WERI-Rb-1 (cell line): ENCODE data around the gene DFFA.

Source experiments
- DNase-seq: peaks from one replicate; pipeline ENCODE4 v3.0.0-alpha.2; 2020
- H3K27ac ChIP-seq: fragments of 250-450 bp; sonication (Bioruptor Pico); 2 replicates; pipeline ENCODE4 v1.5.1; 2020; ENCODE audit warnings: mild to moderate bottlenecking, moderate library complexity
- H3K27me3 ChIP-seq: fragments of 250-450 bp; sonication (Bioruptor Pico); 2 replicates; pipeline ENCODE4 v1.5.1; 2021; ENCODE audit warnings: mild to moderate bottlenecking, low read depth, moderate library complexity; ENCODE audit not compliant: insufficient read depth, severe bottlenecking
- H3K36me3 ChIP-seq: fragments of 250-450 bp; sonication (Bioruptor Pico); 2 replicates; pipeline ENCODE4 v1.5.1; 2020; ENCODE audit warnings: mild to moderate bottlenecking, moderate library complexity
- H3K4me3 ChIP-seq: 2 replicates; pipeline ENCODE4 v1.5.1; 2011; ENCODE audit warnings: low read depth, mild to moderate bottlenecking, control low read depth, low read length
- H3K9me3 ChIP-seq: fragments of 250-450 bp; sonication (Bioruptor Pico); 2 replicates; pipeline ENCODE4 v1.5.1; 2021; ENCODE audit warnings: mild to moderate bottlenecking, moderate library complexity; ENCODE audit not compliant: severe bottlenecking
- TF ChIP-seq, protein P1 (sequence below): IDR thresholded peaks from 2 replicates; pipeline ENCODE4 v1.5.1; 2011; ENCODE audit warnings: low read depth, mild to moderate bottlenecking, control low read depth, inconsistent platforms, low read length

The DFFA gene

DNA sequence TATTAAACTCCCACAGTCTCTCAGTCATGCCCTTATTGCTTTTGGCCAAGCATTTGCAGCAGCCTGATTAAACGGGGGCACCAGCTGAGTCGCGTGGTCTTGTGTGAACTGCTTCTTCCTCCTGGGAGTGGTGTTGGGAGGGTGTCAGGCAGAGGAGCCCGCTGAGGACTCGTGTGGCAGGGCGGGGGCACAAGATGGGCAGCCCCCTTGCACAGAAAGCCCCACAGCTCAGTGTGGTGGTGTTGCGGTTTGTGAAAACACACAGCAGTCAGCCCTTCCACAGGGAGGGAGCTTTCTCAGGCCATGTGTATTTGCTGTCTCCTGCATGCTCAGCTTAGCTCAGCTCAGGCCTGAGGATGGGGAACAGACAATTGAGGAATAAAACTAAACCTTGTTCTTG, 24.8 kb upstream of the DFFA start:
- Histone ChIP-seq H3K9me3 (no peaks in the 10 kb centered on the region), H3K27me3 (no peaks in the 10 kb centered on the region), H3K4me3 (no peak overlapping the region), H3K36me3 (peaks cover 9% of the 10 kb centered on the region), H3K27ac (no peak overlapping the region)
- no peak for DNase-seq
- TF ChIP-seq, protein P1, sequence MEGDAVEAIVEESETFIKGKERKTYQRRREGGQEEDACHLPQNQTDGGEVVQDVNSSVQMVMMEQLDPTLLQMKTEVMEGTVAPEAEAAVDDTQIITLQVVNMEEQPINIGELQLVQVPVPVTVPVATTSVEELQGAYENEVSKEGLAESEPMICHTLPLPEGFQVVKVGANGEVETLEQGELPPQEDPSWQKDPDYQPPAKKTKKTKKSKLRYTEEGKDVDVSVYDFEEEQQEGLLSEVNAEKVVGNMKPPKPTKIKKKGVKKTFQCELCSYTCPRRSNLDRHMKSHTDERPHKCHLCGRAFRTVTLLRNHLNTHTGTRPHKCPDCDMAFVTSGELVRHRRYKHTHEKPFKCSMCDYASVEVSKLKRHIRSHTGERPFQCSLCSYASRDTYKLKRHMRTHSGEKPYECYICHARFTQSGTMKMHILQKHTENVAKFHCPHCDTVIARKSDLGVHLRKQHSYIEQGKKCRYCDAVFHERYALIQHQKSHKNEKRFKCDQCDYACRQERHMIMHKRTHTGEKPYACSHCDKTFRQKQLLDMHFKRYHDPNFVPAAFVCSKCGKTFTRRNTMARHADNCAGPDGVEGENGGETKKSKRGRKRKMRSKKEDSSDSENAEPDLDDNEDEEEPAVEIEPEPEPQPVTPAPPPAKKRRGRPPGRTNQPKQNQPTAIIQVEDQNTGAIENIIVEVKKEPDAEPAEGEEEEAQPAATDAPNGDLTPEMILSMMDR = no peak

DNA sequence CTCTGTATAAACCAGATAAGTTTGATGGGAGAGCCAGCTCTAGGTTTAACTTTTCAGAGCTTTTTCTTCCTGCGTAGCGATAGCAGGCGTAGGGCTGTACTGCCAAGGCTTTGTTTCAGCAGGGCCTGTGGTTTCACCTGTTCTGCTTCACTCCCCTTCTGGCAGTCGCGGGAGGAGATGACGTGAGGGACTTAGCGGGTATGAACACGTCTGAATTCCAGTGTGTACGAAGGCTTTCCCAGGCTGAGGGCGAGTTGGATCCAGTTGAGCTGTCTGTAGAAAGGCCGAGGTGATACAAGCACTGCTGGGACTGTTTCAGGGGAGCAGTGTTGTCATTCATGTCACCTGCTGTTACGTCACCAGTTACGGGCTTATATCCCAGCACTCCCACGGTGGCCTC, 23.6 kb upstream of the DFFA start:
- DNase-seq = no peak

DNA sequence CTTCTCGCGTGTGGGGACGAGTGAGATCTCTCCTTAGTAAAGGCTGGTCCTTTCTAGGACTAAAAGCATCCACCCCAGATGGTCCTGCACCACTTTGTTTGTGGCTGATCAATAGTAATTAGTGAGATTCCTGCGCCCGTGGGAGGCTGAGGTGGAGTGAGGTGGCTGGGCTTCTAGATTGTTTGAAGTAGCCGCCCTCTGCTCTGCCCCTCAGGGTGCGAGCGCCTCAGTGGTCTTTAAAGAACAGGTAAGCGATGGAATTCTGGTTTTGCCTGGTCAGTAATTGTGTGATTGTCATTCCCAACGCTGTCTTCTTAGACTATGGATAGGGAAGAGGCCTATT, 23.1 kb upstream of the DFFA start:
- Histone ChIP-seq H3K27me3 (no peaks in the 10 kb centered on the region), H3K4me3 (no peak overlapping the region), H3K27ac (no peak overlapping the region)

More for the DNA sequence above, 23.6 kb upstream of the DFFA start:
- H3K4me3 ChIP-seq = no peak overlapping the region
- H3K9me3 ChIP-seq = no peaks in the 10 kb centered on the region
- no peaks in the 10 kb centered on the region for H3K27me3 ChIP-seq
- TF ChIP-seq, protein P1 = no peak
- H3K36me3 ChIP-seq = peaks cover 9% of the 10 kb centered on the region
- H3K27ac ChIP-seq = no peak overlapping the region

DNA sequence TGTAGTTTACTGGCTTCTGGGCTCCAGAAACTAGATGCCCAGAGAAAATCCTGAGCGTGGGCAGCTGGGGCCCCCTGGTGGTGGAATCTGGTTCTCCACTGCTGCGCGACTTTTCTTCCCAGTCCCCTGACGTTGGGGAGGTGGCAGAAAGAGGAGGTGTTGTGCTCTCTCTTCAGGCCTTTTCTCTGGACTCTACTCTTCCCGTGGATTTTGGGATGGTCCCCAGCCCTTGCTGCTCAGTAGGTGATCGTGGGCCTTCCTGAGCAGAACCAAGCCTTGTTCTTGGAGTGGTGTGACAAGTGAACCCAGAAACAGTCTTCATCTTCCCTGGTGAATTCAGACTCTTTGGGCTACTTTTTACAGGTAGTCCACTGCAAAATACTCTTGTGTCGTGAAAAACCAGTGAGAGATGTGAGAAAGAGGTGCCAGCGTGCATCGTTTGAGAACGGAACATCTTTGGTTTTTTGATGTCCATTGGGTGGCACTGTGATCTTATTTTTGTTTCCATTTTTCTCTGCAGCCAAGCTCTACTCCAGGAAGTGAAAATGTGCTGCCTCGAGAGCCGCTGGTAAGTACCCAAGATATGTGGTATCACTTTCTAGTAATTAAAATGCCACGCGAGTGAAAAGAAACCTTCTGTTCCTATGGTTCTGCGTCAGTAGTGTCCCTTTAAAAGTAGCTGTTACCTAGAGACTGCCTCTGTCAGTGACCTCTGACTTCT, 22.6 kb upstream of the DFFA start:
- no peak overlapping the region for H3K27ac ChIP-seq
- TF ChIP-seq, protein P1 = peak; percentile 83
- H3K36me3 ChIP-seq = peaks cover 9% of the 10 kb centered on the region
- H3K9me3 ChIP-seq = no peaks in the 10 kb centered on the region
- DNase-seq = peak; percentile 72
- H3K27me3 ChIP-seq = no peaks in the 10 kb centered on the region
- no peak overlapping the region for H3K4me3 ChIP-seq

More for the DNA sequence above, 23.1 kb upstream of the DFFA start:
- H3K9me3 ChIP-seq = no peaks in the 10 kb centered on the region
- TF ChIP-seq, protein P1 = no peak
- no peak for DNase-seq
- H3K36me3 ChIP-seq = peaks cover 9% of the 10 kb centered on the region

- no peak for DNase-seq
- Histone ChIP-seq H3K27me3 (no peaks in the 10 kb centered on the region), H3K4me3 (no peak overlapping the region), H3K27ac (no peak overlapping the region), H3K36me3 (peaks cover 9% of the 10 kb centered on the region), H3K9me3 (no peaks in the 10 kb centered on the region)
- TF ChIP-seq, protein P1 = no peak
These were observed 22.1 kb upstream of the DFFA start for GRCh38 chr1:10494418-10494753.
